CD4-positive, alpha-beta memory T cell (primary cell): ENCODE measurements around the gene USP48. TPM values are rescaled to one million over a fixed set of nuclear protein-coding genes. Genes with fewer than 3 reads are reported as not detected.
"Not testable (repeated sequence)": the region's sequence is repeated elsewhere in the genome, so short reads cannot be mapped to it uniquely, and the experiment has no call there.

Source experiments
- CTCF ChIA-PET: fragments of 350-600 bp; sonication (Branson Sonifier 250); formaldehyde crosslinking; loops from one replicate; lab custom pipeline; 2021; ENCODE audit warnings: inconsistent platforms; ENCODE audit not compliant: partially characterized antibody; lab: Charles Lee
- POLR2A ChIA-PET: fragments of 350-600 bp; sonication (Branson Sonifier 250); formaldehyde crosslinking; loops from one replicate; lab custom pipeline; 2021; ENCODE audit not compliant: partially characterized antibody; lab: Charles Lee
- DNase-seq, 5 donors: peaks; one replicate each; pipeline versions ENCODE4 v3.0.0 to v3.0.0-alpha.2; 2020 to 2022; ENCODE audit warnings: mixed read lengths in 1 of 5
- H3K27ac ChIP-seq: one replicate; pipeline ENCODE4 v1.7.0; 2013; ENCODE audit warnings: low read depth, low read length
- H3K27me3 ChIP-seq: 2 replicates; pipeline ENCODE4 v1.7.0; 2013; ENCODE audit warnings: mild to moderate bottlenecking, low read length, moderate library complexity; ENCODE audit not compliant: insufficient read depth
- H3K36me3 ChIP-seq: 2 replicates; pipeline ENCODE4 v1.7.0; 2013; ENCODE audit warnings: mild to moderate bottlenecking, low read length, moderate library complexity; ENCODE audit not compliant: insufficient read depth
- H3K4me1 ChIP-seq: 2 replicates; pipeline ENCODE4 v1.7.0; 2013; ENCODE audit warnings: mild to moderate bottlenecking, low read length, moderate library complexity; ENCODE audit not compliant: insufficient read depth
- H3K4me3 ChIP-seq, 2 donors: one replicate each; pipeline ENCODE4 v1.7.0; 2013; ENCODE audit warnings: low read length in 2 of 2, mild to moderate bottlenecking in 1 of 2
- H3K9me3 ChIP-seq, 2 donors: one replicate each; pipeline ENCODE4 v1.7.0; 2013; ENCODE audit warnings: low read length in 2 of 2, control low read depth in 1 of 2; ENCODE audit not compliant: control insufficient read depth in 1 of 2
- H3K27ac Mint-ChIP-seq, 7 donors: one replicate each; pipeline ENCODE4 v1.8.0; 2020 to 2021; ENCODE audit warnings: mixed read lengths in 7 of 7, mild to moderate bottlenecking in 6 of 7, inconsistent platforms in 3 of 7, moderate library complexity in 3 of 7
- H3K27me3 Mint-ChIP-seq, 2 donors: one replicate each; pipeline ENCODE4 v1.8.0; 2020 to 2021; ENCODE audit warnings: mixed read lengths in 2 of 2
- H3K36me3 Mint-ChIP-seq, 2 donors: one replicate each; pipeline ENCODE4 v1.8.0; 2020 to 2021; ENCODE audit warnings: mixed read lengths in 2 of 2, inconsistent platforms in 1 of 2, mild to moderate bottlenecking in 1 of 2
- H3K4me1 Mint-ChIP-seq, 4 donors: one replicate each; pipeline ENCODE4 v1.8.0; 2020 to 2021; ENCODE audit warnings: mixed read lengths in 4 of 4, mild to moderate bottlenecking in 1 of 4
- H3K4me3 Mint-ChIP-seq, 8 donors: one replicate each; pipeline ENCODE4 v1.8.0; 2020 to 2021; ENCODE audit warnings: mixed read lengths in 8 of 8, mild to moderate bottlenecking in 7 of 8, moderate library complexity in 6 of 8, inconsistent platforms in 3 of 8
- H3K9me3 Mint-ChIP-seq, 8 donors: one replicate each; pipeline ENCODE4 v1.8.0; 2020 to 2021; ENCODE audit warnings: mixed read lengths in 8 of 8, mild to moderate bottlenecking in 5 of 8, inconsistent platforms in 3 of 8, moderate library complexity in 1 of 8
- intact Hi-C: fragments of 100-400 bp; cut with micrococcal nuclease; formaldehyde crosslinking; loops from one replicate; pipeline ENCODE4 v1.15.1; 2023
- polyA plus RNA-seq, 2 donors: library from polyadenylated mRNA; unstranded; fragments of 300-500 nt; fragmentation: Illumina TruSeq; gene quantifications; one replicate each; pipeline ENCODE4 v1.2.3, GENCODE V29; 2021
- total RNA-seq, 2 experiments: library from RNA; stranded (reverse); gene quantifications; one replicate each; pipeline ENCODE4 v1.2.3, GENCODE V29; 2021

The USP48 gene
- total and polyA plus RNA-seq, 4 experiments from 2014 or later, result 36.1 to 117 (median 76.3) TPM

GRCh38 chr1:21636029-21636428, 146.9 kb downstream of the USP48 start:
- H3K4me1 ChIP-seq, result no peaks in the 10 kb centered on the region
- H3K27me3 ChIP-seq, result no peaks in the 10 kb centered on the region
- no peaks in the 10 kb centered on the region for H3K36me3 Mint-ChIP-seq
- DNase-seq, result no peak
- H3K4me3 ChIP-seq, result no peak overlapping the region
- intact Hi-C loops, result no loop called here
- no peak overlapping the region for H3K27ac ChIP-seq
- POLR2A ChIA-PET, result no interaction called here
- H3K4me3 Mint-ChIP-seq, result no peak overlapping the region
- H3K36me3 ChIP-seq, result no peaks in the 10 kb centered on the region
- CTCF ChIA-PET, result no interaction called here
- H3K9me3 Mint-ChIP-seq, result peaks cover 0 to 1% (median 0%) of the 10 kb centered on the region in 8 donors
- H3K9me3 ChIP-seq, result no peaks in the 10 kb centered on the region
- H3K27ac Mint-ChIP-seq, result no peak overlapping the region
- H3K4me1 Mint-ChIP-seq, result no peaks in the 10 kb centered on the region
- peaks cover 0 to 5% of the 10 kb centered on the region in 2 donors for H3K27me3 Mint-ChIP-seq

DNA sequence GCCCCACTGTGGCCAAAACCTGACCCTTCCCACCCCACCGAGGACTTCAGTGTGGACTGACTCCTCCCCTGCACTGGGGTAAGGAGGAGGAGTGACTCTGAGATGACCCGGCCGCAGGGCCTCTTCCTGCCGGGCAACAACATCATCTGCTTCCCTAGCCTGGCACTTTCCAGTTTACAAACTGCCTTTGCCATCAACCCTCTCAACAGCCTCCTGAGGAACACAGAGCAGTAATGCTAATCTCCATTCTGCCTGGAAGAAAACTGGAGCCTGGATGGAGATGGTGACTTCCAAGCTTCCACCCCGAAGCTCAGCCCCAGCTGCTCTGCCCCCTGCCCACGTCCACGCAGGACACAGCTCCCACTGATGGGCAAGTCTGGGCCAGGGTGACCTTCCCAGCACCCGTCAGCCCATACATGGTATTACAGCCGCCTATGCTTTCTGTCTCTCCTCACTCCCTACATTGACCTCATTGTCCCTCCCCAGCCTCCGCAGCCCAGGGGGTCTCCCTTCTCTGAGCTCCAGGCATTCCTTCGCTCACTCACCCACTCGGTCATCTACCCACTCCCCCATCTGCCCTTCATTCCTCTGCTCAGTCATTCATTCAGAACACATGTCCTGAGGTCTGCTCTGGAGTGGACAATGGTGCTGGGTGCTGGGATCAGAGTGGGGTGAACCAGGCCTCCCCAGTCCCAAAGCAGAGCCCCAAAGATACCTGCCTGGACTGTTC, 148.0 kb downstream of the USP48 start:
- no peaks in the 10 kb centered on the region for H3K4me1 ChIP-seq
- no peak overlapping the region for H3K27ac ChIP-seq
- intact Hi-C loops, result no loop called here
- Mint-ChIP-seq H3K27me3 (peaks cover 0 to 7% of the 10 kb centered on the region in 2 donors), H3K36me3 (no peaks in the 10 kb centered on the region), H3K9me3 (peaks cover 0 to 1% (median 0%) of the 10 kb centered on the region in 8 donors), H3K4me1 (no peaks in the 10 kb centered on the region), H3K4me3 (no peak overlapping the region), H3K27ac (no peak overlapping the region)
- no peaks in the 10 kb centered on the region for H3K36me3 ChIP-seq
- CTCF ChIA-PET, result no interaction called here
- no peak overlapping the region for H3K4me3 ChIP-seq
- no peak for DNase-seq
- POLR2A ChIA-PET, result no interaction called here
- H3K9me3 ChIP-seq, result no peaks in the 10 kb centered on the region
- H3K27me3 ChIP-seq, result no peaks in the 10 kb centered on the region

GRCh38 chr1:21633992-21634805, 148.8 kb downstream of the USP48 start:
- Histone ChIP-seq H3K36me3 (no peaks in the 10 kb centered on the region), H3K27me3 (no peaks in the 10 kb centered on the region), H3K27ac (no peak overlapping the region), H3K9me3 (no peaks in the 10 kb centered on the region), H3K4me1 (no peaks in the 10 kb centered on the region), H3K4me3 (no peak overlapping the region)
- peaks cover 3 to 11% of the 10 kb centered on the region in 2 donors for H3K27me3 Mint-ChIP-seq
- no peak for DNase-seq
- H3K27ac Mint-ChIP-seq, result no peak overlapping the region
- H3K36me3 Mint-ChIP-seq, result no peaks in the 10 kb centered on the region
- H3K9me3 Mint-ChIP-seq, result peaks cover 0 to 1% (median 0%) of the 10 kb centered on the region in 8 donors
- POLR2A ChIA-PET, result no interaction called here
- intact Hi-C loops, result no loop called here
- H3K4me3 Mint-ChIP-seq, result no peak overlapping the region
- no peaks in the 10 kb centered on the region for H3K4me1 Mint-ChIP-seq
- CTCF ChIA-PET, result no interaction called here

DNA sequence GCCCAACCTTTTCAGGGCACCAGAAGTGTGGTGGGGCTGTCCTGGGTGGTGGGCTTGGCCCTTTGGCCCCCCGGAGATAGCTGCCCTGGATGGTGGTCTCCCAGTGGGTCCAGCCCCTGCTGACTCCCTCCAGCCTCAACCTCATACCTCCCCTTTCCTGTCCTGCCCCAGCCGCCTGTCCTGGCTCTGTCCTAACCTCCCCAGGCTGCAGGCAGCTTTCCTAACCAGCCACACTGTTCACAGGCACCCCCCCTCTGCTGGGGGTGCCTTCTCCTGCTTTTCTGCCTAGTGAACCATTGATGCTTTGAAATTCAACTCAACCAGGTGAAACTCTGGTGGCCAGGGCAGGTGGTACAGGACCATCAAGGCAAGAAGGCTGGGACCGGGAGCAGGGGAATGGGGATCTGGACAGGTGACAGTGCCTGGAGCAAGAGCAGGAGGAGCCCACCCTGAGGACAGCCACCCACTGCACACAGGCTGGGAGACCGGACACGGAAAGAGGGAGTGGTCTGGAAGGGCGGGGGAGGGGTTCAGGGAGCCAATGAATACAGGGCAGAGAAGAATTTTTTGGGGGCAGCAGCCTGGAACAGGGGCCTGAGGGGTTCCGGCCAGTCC, 149.7 kb downstream of the USP48 start:
- H3K27ac ChIP-seq, result no peak overlapping the region
- no peaks in the 10 kb centered on the region for H3K36me3 ChIP-seq
- Mint-ChIP-seq H3K27ac (no peak overlapping the region), H3K4me1 (no peaks in the 10 kb centered on the region), H3K36me3 (no peaks in the 10 kb centered on the region), H3K9me3 (peaks cover 0 to 1% (median 0%) of the 10 kb centered on the region in 8 donors), H3K27me3 (peaks cover 5 to 11% of the 10 kb centered on the region in 2 donors), H3K4me3 (no peak overlapping the region)
- H3K27me3 ChIP-seq, result no peaks in the 10 kb centered on the region
- no peak overlapping the region for H3K4me3 ChIP-seq
- ChIA-PET POLR2A (no interaction called here), CTCF (no interaction called here)
- intact Hi-C loops, result no loop called here
- H3K4me1 ChIP-seq, result no peaks in the 10 kb centered on the region
- no peaks in the 10 kb centered on the region for H3K9me3 ChIP-seq
- no peak for DNase-seq

DNA sequence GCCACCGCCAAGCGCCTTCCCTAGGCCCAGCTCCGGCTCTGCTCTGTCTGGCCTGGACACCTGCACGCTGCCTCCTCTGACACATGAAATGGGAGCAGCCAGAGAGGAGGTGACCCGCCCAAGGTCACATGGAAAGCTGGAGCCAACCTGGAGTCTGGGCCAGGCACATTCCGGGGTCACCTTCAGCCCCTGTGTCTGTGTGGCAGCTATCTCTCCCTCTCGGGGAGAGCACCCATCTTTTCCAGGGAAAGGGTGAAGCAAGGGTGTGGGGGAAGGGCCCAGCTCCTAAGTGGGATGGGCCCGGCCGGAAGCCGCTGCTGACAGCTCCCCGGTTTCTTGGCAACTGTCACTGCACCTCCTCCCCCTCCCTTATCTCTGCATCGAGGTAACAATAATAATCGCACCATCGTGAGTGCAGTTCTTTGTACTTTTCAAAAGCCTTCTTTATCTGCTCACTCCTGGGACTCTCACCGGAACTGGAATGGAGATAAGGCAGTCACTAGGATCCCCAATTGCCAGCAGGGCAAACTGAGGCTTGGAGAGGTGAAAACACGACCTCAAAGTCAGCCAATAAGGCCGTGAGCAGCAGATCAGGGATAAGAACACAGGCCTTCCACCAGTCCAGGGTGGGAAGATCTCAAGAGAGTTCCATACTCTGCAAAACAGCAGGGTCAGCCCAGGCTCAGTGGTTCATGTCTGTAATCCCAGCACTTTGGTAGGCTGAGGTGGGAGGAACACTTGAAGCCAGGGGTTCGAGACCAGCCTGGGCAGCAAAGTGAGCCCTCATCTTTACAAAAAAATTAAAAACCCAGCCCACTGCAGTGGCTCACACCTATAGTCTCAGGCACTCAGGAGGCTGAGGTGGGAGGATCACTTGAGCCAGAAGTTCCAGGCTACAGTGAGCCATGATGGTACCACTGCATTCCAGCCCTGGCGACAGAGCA, 150.7 kb downstream of the USP48 start:
- Mint-ChIP-seq H3K4me3 (no peak overlapping the region), H3K4me1 (no peaks in the 10 kb centered on the region), H3K36me3 (no peaks in the 10 kb centered on the region), H3K27ac (no peak overlapping the region), H3K9me3 (peaks cover 0 to 1% (median 0%) of the 10 kb centered on the region in 8 donors), H3K27me3 (peaks cover 5 to 11% of the 10 kb centered on the region in 2 donors)
- no peak overlapping the region for H3K4me3 ChIP-seq
- no peaks in the 10 kb centered on the region for H3K4me1 ChIP-seq
- H3K27ac ChIP-seq, result no peak overlapping the region
- intact Hi-C loops, result no loop called here
- no peaks in the 10 kb centered on the region for H3K27me3 ChIP-seq
- no peak for DNase-seq
- ChIA-PET POLR2A (no interaction called here), CTCF (interaction anchor here (0.6 kb wide), 1 partner anchor 13 kb away, joined by 3 read pairs; no protein-coding TSS in a partner anchor)
- no peaks in the 10 kb centered on the region for H3K36me3 ChIP-seq
- H3K9me3 ChIP-seq, result no peaks in the 10 kb centered on the region

DNA sequence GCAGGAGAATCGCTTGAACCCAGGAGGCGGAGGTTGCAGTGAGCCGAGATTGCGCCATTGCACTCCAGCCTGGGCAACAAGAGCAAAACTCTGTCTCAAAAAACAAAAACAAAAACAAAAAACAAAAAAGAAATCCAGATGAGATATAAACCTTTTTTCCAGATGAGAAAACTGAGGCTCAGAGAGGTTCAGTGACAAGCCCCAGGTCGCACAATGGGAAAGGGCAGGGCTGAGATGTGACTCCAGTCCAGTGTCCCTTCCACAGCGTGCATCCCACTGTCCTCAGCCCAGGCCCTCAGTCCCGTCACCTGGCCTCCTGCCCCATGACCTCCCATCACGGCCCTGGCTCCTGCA, 151.4 kb downstream of the USP48 start:
- H3K9me3 Mint-ChIP-seq, intact Hi-C loops, H3K36me3 Mint-ChIP-seq, H3K4me1 Mint-ChIP-seq, DNase-seq, H3K27ac Mint-ChIP-seq, POLR2A ChIA-PET, H3K4me1 ChIP-seq, H3K4me3 Mint-ChIP-seq, H3K27me3 ChIP-seq, H3K27ac ChIP-seq, H3K9me3 ChIP-seq, H3K36me3 ChIP-seq, H3K4me3 ChIP-seq: not testable (repeated sequence)
- H3K27me3 Mint-ChIP-seq, result peaks cover 5 to 11% of the 10 kb centered on the region in 2 donors
- CTCF ChIA-PET, result interaction anchor here (0.6 kb wide), 1 partner anchor 13 kb away, joined by 3 read pairs; no protein-coding TSS in a partner anchor
